Fibroblast of peridontal ligament (primary cell): ENCODE measurements around the gene RALB.
"Not testable (repeated sequence)": the region's sequence is repeated elsewhere in the genome, so short reads cannot be mapped to it uniquely, and the experiment has no call there.

Source experiments
- DNase-seq: peaks from one replicate; pipeline ENCODE4 v3.0.0-alpha.2; 2010; ENCODE audit errors: extremely low read depth

Gene RALB

GRCh38 chr2:120315367-120316033 is 62.8 kb downstream of the RALB start:
- no peak for DNase-seq

DNA sequence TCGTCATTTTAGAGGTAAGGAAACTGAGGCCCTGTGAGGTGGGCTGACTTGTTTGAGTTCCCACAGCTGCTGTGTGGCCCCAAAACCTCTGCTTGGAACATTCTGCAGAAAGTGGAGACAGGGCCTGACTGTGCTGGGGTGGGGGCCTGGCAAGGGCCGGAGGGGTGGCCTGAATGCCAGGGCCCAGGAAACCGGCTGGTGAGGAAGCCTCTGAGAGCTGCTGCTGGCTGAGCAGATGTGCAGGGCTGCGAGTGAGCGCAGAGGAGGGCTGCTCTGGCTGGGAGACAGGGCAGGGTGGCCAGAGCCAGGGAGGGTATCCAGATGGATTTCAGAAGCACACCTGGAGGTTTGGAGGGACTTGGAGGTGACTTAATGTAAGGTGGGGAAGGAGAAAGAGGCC is 63.4 kb downstream of the RALB start:
- no peak for DNase-seq

DNA sequence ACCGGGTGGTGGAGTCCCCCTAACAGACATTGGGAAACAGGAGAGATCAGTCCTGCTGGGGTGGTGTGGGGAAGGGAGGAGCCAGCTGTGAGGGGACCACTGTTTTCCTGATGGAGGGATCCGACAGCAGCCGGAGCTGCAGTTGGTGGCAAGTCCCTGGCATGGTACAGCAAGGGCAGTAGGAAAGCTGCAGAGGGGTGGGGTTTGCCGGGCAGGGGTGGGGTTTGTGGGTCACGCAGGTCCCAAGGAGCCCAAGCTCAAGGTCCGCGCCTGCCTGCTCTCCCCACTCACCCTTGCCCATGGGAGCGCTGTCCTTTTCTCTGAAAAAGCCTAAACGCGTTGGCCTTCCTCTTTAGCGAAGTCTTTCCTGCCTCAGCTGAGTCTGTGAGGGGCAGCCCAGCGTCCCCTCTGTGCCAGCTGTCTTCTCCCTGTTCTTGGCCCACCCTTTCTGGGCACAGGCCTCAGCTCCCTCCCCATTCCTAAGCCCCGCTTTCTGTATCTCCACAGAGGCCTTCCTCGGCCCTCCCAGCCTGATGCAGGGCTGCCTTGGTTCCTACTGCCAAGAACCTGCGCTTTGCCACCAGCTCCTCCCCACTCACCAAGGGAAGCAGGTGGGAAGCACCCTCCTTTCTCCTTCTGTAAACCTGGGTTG is 64.0 kb downstream of the RALB start:
- DNase-seq: no peak

DNA sequence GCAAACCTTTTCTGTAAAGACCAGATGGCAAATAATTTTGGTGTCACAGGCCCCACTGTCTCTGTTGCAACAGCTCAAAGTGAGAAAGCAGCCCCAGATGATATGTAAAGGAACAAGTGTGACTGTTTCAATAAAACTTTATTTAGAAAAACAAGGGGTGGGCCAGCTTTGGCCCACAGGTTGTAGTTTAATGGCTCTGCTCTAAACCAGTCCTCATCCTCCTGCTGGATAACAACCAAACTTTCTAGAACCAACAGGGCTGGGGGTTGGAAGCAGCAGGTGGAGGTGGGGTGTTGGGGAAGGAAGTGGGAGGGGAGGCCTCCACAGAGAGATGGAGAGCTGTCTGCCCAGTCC is 64.5 kb downstream of the RALB start:
- no peak for DNase-seq

- no peak for DNase-seq
These were observed 65.3 kb downstream of the RALB start for GRCh38 chr2:120317916-120318315.

- DNase-seq: no peak
These were observed 66.0 kb downstream of the RALB start for GRCh38 chr2:120318626-120319025.

- DNase-seq: no peak
These were observed 66.5 kb downstream of the RALB start for GRCh38 chr2:120319123-120319522.

- no peak for DNase-seq
These were observed 67.2 kb downstream of the RALB start for GRCh38 chr2:120319686-120320317.

DNA sequence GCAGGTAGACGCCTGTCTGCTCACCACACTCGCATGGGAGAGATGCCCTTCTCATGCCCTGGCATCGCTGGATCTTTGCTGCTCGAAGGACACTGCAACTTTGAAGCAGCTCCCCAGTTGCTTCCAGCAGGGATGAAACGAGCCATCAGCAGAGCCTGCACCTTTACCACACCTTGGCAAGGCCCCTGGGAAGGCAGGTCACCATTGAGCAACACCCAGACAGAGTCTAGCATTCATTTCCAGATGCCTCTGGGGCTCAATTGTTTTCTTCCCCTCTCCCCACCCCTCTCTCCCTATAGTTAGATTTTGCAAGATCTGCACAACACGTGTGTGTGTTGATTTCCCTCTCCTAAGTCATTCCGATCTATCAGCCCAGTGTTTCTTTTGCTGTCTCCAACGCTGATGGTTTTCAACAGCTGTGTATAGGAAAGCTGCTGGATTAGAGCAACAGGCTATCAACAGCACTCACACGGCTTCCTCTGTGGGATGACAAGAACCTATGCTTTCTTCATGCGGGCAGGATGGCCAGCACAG is 67.7 kb downstream of the RALB start:
- DNase-seq: no peak

- not testable (repeated sequence) for DNase-seq
These were observed 68.4 kb downstream of the RALB start for GRCh38 chr2:120320887-120321556.

- DNase-seq: no peak
These were observed 69.2 kb downstream of the RALB start for GRCh38 chr2:120321721-120322284.

DNA sequence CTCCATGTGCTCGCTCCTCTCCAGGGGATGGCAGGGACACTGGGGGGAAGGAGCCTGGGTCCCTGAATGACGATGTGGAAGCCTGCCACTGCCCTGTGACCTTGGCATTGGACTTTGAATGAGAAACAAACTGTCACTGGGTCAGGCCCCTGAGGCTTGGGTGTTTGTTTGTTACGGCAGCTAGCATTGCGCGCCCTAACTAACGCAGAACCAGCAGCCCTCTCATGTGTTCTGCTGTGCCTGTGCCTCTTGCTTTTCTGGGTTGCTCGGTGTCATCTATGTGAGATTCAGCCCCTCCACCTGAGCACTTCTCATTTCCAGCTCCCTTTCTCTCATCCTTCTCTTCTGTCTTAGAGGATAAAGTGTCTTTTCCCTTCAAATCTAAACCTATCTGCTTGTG is 69.7 kb downstream of the RALB start:
- no peak for DNase-seq

GRCh38 chr2:120323214-120323613 is 70.6 kb downstream of the RALB start:
- peak; percentile 39 for DNase-seq

DNA sequence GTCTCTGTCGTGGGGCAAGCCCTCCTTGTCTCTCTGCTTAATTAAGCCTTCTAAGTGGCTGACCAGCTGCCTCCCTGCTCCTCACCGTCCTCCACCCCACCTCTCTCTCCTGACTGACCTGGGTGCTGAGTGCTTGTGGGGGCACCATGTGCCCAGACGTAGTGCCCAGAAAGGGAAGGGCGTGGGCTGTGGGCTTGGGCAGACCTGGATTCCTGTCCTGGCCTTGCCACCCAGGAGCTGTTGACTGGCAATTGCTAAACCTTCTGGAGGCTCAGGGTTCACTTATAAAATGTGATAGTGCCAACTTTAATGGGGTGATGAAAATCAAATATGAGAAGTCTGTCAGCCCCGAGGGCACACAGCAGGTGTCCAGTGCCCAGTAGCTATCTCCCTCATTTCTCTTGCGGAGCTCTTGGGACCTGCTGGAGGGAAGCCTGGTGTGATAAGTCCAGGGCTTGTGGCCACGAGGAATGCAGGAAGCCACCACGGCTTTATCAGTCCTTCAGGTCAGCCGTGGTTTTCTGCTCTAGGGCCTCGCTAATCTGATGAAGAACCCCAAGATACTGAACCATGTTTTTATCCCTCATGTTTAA is 71.3 kb downstream of the RALB start:
- DNase-seq: no peak

GRCh38 chr2:120324933-120325332 is 72.3 kb downstream of the RALB start:
- DNase-seq: no peak

- no peak for DNase-seq
These were observed 73.4 kb downstream of the RALB start for GRCh38 chr2:120326066-120326465.

- DNase-seq: no peak
These were observed 78.5 kb downstream of the RALB start for GRCh38 chr2:120330946-120331822.

- DNase-seq: peak; percentile 21
These were observed 79.3 kb downstream of the RALB start for GRCh38 chr2:120331903-120332302.

DNA sequence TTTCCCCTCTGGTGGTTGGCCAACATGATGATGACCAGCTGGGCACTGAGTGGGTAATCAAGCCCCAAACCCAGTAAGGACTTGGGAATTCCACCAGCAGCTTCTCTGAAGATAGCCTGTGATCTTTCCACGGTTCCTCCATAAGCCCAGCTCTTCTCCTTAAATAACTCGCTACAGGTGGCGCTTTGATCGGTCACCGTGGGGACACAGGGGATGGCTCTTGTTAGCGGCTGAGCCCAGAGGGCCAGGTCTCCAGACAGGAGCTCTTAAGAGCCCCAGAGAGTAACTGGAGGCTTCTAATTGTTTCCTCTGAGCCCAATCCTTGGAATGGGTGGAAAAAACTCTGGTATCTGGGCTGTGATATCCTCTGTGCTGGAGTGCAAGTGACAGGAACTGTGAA is 79.7 kb downstream of the RALB start:
- no peak for DNase-seq

DNA sequence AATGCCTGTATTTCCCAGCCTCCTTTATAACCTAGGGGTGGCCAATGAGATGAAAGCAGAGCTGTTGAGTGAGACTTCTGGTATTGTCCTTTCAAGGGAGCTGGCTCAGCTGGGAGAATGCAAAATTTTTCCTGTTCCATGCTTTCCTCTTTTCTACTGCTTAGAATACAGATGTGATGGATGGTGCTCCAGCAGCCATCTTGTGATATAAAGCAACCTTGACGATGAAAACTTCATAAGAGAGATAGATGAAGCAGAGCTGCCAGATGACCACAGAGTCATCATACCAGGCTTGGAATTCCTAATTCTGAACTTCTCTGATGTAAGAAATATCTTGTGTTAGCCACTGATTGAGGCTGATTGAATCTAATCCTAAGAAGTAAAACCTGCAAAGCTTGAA is 81.4 kb downstream of the RALB start:
- DNase-seq: no peak

DNA sequence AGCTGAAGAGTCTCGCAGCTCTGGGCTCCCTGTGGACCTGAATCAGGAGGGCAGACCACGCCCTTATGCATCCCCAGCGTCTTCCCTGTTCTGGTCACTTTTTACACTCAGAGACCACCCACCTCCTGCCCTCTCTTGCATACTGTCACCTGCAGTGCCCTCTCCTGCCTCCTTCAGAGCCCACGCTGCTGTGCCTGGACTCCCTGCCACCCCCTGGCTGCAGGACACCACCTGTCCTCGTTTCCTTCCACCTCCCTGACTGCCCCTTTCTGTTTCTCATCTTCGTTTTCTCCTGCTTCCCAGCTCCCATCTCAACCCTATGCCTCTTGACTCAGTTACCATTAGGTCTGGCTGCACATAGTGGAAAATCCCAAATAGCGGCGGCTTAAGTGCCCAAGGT is 84.1 kb downstream of the RALB start:
- DNase-seq: no peak
